ENCODE measurements around the gene VPS54.

VPS54 gene

DNA sequence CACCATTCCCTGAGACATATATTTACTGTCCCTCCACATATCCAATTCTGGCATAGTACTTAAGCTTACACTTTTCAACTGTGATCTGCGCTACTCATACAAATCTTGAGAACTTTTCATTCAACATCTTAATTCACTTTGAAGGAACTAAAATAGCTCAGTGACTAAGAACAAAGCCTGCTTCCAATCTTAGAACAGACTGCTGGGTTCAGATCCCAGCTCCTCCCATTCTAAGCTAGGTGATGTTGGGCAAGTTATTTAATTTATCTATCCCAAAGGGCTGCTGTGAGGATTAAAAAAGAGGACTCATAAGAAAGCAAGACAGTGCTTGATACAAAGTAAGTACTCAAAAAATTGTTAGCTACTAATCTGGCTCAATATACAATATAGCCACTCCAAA is 119.6 kb downstream of the VPS54 start:
- DNase-seq = no peak

DNA sequence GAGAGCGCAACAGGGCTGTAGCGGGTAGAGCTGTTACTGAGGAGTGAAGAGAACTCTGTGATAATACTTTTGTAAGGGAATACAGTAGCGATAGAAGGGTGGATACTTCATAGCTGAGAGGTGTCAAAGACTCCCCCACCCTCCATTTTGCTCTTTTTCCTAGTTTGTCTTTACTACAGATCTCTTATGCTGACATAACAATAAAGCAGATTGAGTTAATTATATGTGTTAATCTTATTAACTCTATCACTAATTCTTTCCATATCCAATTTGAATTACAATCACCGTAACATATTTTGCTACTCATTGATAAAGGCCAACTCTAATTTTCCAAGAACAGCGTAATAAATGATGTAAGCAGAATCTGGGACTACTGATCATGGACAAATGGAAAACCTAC is 120.4 kb downstream of the VPS54 start:
- DNase-seq = no peak

DNA sequence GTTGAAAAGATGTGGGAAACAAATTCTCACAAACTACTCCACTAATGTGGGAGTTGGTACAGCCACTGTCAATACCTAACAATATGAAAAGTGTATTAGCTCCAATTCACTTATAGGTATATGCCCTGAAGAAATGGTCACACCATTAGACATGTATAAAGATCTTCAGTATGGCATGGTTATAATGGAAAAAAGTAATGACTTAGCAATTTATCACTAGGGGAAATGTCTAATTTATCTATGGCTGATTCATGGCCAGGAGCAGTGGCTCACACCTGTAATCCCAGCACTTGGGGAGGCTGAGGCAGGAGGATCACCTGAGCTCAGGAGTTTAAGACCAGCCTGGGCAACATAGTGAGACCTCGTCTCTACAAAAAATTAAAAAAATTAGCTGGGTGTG is 125.1 kb downstream of the VPS54 start:
- no peak for DNase-seq

DNA sequence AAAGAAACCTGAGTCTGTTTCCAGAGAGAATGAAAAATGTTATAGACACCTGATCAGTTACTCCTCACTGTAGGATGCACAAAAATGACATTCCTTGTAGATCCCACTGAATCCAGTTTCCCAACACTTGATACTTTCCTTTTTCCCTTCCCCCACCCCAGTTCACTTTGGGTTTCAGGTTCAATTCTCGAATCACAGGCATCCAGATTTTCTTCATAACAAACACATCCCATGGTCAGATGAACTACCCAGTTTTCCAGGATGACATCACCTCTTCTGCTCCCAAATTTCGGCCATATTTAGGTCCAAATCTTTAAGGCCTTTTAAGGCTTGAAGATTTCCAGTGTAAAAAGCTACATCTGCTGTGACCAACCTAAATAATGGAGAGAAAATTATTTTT is 126.1 kb downstream of the VPS54 start:
- no peak for DNase-seq

DNA sequence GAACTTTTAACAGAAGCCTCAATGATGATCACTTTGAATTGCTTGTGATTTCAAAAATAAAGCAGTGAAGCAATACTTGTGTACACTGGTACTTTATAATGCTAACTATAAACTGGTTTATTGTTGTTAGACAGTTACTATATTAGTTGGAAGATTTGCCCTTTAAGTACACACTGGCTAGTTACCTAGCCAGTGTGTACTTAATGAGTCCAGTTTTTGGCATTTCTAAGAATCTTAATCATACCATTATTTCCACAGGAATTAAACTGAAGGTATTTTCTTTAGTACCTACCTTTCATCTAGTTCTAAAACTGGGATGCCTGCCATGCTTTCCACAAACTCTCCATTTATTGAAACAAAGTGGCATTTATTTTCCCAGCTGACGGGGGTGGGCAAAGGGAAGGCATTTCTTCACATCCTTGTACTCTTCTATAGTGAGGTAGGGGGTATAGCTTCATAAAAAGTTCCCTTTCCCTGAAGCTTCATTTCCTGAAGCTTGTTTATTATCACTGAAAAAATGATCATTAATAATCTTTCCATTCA is 127.7 kb downstream of the VPS54 start:
- no peak for DNase-seq

DNA sequence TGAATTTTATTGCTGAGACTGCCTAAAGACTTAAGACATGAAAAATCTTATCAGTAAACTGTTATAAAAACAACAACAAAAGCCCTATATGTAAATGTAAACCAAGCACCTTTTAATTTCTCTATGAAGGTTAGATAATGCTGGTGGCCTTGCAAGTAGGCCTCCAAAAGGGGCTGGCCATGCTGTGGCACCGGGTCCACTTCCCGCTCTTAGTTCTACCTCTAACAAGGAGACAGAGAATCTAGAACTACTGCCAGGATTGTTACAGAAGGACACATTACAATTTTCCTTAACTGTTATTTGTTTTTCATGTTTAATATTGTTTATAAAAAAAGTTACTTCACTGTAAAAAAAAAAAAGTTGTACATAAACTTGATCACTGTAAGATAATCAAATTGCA is 128.6 kb downstream of the VPS54 start:
- DNase-seq = no peak

DNA sequence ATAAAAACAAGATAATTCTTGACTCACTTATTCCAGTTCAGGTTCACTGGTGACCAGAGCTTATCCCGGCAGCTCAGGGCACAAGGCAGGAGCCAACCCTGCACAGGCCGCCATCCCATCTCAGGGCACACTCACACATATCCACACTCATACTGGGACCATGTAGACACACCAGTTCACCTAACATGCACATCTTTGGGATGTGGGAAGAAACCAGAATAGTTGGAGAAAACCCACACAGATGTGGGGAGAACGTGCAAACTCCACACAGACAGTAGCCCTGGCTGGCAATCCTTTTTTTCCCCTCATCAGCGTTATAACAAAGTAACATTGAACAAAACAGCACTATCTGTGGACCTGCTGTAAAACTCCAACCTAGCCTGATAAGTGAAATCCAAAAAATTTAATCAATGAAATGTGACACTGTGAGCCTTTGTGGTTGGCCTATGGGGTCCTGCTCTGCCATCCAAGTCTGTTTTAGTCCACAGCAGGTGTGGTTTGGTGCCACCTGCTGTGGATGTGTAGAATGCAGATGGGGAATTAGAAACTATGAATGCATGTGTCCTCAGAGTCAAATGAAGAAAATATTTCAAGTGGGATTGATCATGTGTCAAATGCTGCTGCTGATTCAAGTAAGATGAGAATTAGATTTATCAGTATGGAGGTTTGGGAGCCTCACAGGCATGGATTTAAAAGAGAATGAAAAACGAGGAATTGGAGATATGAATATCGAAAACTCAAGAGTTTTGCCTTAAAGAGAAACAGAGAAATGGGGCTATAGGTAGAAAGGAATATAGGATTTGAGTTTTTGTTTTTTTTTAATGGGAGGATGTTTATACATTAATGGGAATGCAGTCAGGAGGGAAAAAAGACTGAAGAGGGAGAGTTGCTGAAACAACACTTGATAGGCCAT is 130.5 kb downstream of the VPS54 start:
- DNase-seq = peak; percentile 51

DNA sequence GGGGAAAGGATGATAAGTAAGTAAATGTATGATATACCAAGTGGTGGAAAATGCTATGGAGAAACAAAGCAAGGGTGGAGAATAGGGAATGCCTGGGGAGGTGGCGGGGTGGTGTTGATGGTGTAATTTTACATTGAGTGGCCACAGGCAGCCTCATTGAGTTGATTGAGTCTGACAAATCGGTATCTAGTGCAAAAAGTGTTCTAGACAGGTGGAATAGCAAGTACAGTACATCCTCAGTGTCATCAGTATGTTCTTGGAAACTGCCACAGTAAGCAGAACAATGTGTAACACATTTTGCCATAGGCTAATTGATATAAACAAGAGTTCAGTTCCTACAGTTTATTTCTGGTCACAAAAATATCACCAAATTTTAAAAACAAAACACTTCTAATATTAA is 131.2 kb downstream of the VPS54 start:
- DNase-seq = no peak

DNA sequence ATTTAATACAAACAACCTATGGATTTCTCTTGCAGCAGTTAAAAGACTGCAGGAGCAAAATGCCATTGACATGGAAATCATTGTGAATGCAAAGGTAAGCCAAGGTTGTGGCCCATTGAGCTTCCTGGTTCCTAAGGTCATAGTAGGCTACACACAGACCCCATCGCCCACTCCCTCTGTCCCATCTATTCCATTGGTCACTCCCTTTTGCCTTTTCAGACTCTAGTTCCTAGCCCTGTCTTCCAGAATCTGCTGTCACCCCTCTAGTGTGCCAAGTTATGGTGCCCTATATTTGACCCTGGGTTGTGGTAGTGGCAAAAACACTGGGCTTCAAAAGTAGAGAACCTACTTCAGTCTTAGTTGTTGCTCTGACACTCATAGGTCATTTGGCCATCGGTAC is 132.8 kb downstream of the VPS54 start:
- DNase-seq = no peak

DNA sequence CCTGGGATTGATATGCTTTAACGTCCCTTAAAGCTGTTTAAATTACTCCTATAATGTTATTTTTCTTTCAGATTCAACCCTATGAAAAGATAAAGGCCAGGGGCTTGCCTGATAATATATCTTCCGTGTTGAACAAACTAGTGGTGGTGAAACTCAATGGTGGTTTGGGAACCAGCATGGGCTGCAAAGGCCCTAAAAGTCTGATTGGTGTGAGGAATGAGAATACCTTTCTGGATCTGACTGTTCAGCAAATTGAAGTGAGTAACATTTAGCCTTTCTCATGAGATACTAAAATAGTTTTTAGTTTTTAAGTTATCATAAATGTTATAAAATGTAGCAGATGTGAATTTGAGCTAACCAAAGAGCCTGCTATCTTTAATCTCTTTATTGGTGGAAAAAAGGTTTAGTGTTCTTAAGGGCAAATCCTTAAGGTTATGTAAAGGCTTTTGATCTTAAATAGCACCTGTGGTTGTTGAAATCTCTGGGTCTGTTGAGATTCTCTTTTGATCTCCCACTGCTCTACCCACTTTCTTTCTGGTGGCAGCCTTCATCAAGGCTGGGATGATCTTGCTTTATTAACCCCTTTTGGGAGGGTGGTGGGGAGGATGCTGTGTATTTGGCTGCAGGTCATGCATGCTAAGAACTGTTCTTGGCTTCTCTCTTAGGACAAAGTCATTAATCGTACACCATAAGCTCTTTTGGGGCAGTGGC is 136.7 kb downstream of the VPS54 start:
- DNase-seq = no peak

DNA sequence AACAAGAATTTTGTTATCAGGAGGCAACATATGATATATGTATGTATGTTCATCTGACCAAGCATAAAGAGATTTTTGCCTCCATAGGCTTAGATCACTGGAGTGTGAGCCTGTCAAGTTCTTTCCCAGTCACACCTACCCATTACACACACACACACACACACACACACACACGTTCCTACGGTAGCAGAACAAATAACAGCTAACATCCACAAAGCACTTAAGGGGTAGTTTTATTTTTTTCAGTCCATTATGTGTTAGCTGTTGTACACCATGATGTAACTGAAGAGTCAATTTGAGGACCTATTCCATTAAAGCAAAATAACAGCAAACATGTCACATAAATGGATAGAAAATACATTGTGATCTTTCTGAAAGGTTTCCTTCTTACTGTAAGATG is 138.0 kb downstream of the VPS54 start:
- no peak for DNase-seq

DNA sequence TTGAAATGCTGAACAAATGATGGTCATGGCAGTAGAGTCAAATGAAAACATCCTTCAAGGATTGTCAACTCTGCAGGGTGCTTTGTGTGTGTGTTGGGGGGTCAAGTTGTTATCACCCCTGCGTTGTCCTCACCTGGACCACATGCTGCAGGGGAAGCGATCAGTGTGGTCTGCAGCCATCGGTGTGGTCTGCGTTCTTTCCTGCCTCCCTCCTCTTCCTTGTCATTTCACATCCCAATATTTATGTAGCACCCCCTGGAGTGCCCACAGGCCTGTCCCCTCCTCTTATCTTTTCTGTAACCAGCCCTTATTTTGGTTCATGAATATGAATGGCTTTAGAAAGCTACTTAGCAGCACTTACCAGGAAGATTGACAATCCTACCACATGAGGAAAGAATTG is 138.6 kb downstream of the VPS54 start:
- DNase-seq = no peak

DNA sequence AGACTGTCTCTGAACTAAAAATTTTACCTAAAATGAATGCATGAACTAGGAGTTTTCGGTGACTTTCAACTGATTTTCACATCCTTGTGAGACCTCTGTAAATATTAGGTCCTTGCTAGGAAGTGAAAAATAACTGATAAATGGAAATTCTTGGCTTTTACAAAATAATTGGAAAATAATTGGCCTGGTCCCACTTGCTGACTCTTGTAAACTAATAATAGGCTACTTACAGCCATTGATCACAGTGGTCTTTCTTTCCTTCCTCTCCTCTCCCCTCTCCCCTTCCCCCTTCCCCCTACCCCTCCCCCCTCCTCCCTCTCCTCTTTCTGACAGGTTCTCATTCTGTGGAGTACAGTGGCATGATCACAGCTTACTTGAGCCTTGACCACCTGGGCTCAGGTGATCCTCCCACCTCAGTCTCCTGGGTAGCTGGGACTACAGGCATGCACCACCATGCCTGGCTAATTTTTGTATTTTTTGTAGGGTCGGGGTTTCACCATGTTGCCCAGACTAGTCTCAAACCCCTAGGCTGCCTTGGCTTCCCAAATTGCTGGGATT is 139.3 kb downstream of the VPS54 start:
- no peak for DNase-seq

DNA sequence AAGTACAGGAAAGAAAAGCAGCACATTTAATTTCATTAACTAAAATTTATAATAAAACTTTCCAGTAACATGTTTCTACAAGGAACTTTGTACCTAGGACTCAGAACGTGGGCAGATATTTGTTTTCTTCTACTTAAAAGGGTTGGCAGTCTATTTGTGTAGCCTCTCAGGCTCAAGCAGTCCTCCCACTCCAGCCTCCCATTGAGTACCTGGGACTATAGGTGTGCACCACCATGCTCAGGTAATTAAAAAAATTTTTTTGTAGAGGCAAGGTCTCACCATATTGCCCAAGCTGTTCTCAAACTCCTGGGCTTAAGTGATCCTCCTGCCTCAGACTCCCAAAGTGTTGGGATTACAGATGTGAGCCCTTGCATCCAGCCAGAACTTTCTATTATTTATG is 140.7 kb downstream of the VPS54 start:
- no peak for DNase-seq

DNA sequence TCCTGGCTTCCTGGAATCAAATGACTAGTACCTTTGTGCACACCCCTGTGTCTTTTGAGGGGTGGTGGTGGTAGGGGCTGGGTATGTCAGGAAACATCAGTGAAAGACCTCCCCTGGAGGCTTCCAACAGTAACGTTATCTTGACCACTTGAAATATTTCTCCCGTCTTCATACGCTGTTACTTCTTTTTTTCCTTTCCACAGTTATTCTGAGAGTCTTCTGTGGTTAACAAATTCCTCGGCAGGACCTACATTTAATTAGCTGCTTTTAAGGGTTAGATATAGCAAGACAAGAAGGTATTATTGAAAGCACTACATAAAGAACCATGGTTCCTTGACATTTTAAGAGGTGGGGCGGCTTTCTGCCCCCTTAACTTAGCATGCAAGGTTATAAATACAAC is 142.9 kb downstream of the VPS54 start:
- no peak for DNase-seq

DNA sequence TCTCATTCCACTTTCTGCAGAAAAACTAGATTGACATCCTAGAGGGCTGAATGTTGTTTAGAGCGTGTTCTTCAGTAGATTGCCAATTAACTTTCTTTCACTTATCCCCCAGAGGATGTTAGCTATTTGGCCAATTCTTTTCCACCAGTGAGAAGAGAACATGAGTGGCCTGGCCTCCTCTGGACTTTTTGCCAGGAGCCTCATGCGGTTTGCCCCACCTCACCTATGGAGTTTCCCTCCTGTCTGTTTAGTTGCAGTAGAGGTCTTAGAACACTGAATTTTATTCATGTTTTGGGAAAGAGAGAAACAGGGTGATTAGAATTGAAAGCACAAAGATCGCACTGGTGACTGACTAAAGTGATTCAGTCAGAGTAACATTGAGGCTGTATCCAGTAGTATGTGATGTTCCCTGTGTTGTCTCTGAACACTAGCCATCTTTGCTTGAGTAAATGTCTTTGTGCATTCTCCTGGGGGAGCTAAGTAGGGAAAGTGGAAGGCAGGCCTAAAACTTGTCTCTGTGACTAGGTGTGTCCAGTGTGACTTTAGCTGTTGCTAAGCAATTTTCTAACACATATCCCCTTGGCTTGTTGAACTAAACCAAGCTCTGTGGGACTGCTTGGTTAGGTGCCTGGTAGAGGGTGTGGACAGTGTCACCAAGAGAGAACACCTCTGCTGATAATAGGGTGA is 143.5 kb downstream of the VPS54 start:
- no peak for DNase-seq

DNA sequence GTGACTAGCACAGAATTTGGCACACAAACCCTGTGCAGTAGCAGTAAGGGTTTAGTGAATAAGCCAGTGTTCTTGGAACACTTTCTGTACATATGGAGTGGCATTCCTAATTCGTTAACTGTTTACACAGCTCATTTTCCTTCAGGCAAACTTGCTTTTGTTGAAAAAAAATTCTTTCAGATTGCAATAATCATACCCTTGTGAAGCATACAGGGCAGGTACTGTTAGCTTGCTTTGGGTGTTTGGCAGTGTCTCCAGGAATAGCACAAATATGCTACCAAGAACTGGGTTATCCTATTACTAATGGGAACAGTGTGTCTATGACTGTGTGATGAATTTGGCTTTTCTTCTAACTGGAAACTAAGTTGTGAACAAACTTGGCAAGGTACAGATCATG is 144.1 kb downstream of the VPS54 start:
- no peak for DNase-seq

DNA sequence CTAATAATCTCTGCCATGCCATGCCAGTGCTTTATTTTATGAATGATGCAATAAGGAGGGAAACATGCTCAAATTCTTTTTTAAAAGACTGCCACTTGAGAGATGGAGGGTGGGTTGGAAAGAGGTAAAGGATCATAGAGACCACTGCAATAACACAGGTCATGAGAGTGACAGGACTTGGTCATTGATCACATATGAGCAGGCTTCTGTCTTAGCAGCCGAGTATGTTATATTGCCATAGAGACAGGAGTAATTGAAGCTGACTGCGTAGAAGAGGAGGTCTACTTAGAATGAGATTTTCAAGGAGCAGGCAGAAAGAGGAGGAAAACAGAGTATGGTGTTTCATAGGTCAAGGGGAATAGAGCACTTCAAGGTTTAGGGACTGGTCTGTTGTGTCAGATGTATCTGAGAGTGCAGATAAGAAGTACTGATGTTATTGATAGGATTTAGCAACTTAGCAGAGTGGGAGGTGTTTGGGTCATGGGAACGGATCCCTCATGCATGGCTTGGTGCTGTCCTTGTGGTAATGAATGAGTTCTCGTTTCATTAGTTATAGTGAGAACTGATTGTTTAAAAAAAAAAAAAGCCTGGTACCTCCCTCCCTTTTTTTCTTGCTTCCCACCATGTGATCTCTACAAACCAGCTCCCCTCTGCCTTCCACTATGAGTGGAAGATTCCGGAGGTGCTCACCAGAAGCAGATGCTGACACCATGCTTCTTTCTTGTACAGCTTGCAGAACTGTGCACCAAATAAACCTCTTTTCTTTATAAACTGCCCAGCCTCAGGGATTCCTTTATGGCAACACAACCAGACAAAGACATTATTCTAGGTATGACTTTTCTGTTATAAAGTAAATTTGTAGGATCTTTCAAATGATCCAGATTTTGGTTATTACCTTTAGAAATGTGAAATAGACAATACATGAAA is 144.8 kb downstream of the VPS54 start:
- DNase-seq = no peak

DNA sequence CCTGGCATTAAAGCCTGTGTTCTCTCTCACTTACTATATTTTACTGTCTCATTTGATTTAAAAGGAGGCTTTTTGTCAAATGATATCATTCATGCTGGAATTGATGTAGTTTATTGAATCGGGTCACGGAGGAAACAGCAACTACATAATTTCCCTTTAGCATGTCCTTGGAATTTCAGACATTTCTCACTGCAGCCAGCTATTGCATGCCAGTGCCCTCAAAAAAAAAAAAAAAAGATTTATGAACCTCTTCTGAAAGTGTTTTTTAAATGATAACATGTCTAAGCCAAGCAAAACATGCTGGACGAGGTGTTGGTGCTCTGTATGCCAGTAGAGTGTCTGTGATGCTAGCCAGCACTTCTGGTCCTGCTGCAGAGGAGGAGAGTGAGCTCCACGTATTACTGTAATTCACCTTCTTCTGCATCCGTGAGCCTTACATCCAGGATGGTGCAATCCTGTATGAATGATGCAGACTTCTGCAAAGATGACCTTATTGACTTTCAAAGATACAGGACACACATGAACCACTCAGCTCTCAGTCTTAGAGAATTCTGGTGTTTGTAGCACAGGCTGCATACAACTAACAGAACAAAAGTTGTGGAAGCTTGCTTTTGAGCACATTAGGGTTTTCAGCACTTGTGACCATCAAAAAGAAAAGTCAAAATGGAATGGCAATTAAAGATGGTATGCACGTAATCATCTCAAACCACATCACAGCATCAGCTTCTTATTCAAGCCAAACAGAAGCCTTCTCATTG is 146.5 kb downstream of the VPS54 start:
- DNase-seq = no peak

DNA sequence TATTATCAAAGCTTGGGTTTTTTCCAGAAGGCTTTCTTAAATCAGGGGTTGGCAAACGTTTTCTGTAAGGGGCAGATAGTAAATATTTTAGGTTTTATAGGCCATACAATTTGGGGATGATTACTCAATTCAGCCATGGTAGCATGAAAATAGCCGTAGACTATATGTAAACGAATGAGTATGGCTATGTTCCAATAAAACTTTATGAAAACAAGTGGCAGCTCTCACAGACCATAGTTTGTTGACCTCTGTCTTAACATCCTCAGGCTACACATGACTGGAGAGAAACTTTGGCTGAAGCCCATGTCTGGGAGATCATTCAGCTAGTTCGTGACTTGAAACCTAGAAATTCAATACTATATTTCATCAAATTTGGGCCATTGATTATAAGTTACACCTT is 147.4 kb downstream of the VPS54 start:
- no peak for DNase-seq

DNA sequence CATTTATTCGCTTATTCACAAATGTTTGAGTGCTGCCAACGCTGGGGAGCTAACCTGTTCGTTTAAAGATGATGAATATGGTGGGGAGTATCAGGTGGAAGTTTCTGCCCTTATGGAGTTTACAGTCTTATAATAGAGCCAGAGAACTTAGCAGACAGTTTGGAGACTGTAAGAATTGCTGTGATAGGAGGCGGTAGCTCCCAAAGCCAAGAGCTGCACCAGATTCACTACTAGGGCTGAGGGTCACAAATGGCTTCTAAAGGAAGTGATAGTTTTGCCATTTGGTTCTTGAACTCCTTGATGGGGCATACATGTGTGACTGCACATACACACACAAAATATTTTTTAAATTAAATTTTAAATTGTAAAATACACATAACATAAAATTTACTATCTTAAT is 148.5 kb downstream of the VPS54 start:
- no peak for DNase-seq
